Left hindlimb (tissue), 1 donor: ENCODE measurements around the gene GLRX5.

ENCODE experiments used
- DNase-seq: peaks from one replicate; pipeline ENCODE4 v3.0.0-alpha.2; 2018

Gene GLRX5

GRCh38 chr14:95536671-95537070, 1.8 kb downstream of the GLRX5 start:
- no peak for DNase-seq

- DNase-seq: no peak
Measured at GRCh38 chr14:95537298-95538089, 2.6 kb downstream of the GLRX5 start.

- no peak for DNase-seq
Measured at GRCh38 chr14:95538801-95539509, 4.1 kb downstream of the GLRX5 start.

GRCh38 chr14:95540236-95540855, 5.5 kb downstream of the GLRX5 start:
- no peak for DNase-seq

- no peak for DNase-seq
Measured at GRCh38 chr14:95541346-95541745, 6.5 kb downstream of the GLRX5 start.

GRCh38 chr14:95541932-95542930, 7.4 kb downstream of the GLRX5 start:
- DNase-seq: no peak

GRCh38 chr14:95543021-95543420, 8.2 kb downstream of the GLRX5 start:
- no peak for DNase-seq

- no peak for DNase-seq
Measured at GRCh38 chr14:95544588-95544987, 9.7 kb downstream of the GLRX5 start.

GRCh38 chr14:95545515-95546168, 10.8 kb downstream of the GLRX5 start:
- DNase-seq: no peak

GRCh38 chr14:95547272-95547625, 12.4 kb downstream of the GLRX5 start:
- DNase-seq: no peak

GRCh38 chr14:95547626-95548327, 12.9 kb downstream of the GLRX5 start:
- no peak for DNase-seq

GRCh38 chr14:95548328-95548929, 13.6 kb downstream of the GLRX5 start:
- no peak for DNase-seq

- no peak for DNase-seq
Measured at GRCh38 chr14:95549656-95550585, 15.1 kb downstream of the GLRX5 start.

- no peak for DNase-seq
Measured at GRCh38 chr14:95551435-95551834, 16.6 kb downstream of the GLRX5 start.

GRCh38 chr14:95553141-95553540, 18.3 kb downstream of the GLRX5 start:
- no peak for DNase-seq

- no peak for DNase-seq
Measured at GRCh38 chr14:95555053-95555452, 20.2 kb downstream of the GLRX5 start.

GRCh38 chr14:95557291-95557690, 22.4 kb downstream of the GLRX5 start:
- DNase-seq: no peak

- no peak for DNase-seq
Measured at GRCh38 chr14:95557832-95558231, 23.0 kb downstream of the GLRX5 start.

GRCh38 chr14:95559203-95559602, 24.4 kb downstream of the GLRX5 start:
- no peak for DNase-seq

- peak; percentile 72 for DNase-seq
Measured at GRCh38 chr14:95561001-95561412, 26.2 kb downstream of the GLRX5 start.
